ENCODE measurements around the gene MTHFD1. TPM values are rescaled to one million over a fixed set of nuclear protein-coding genes. Genes with fewer than 3 reads are reported as not detected.

The MTHFD1 gene
- total RNA-seq, 4 donors from 2014 or later, result 18.4 to 47.0 (median 25.4) TPM

- DNase-seq, result no peak
- TF ChIP-seq, protein P1, sequence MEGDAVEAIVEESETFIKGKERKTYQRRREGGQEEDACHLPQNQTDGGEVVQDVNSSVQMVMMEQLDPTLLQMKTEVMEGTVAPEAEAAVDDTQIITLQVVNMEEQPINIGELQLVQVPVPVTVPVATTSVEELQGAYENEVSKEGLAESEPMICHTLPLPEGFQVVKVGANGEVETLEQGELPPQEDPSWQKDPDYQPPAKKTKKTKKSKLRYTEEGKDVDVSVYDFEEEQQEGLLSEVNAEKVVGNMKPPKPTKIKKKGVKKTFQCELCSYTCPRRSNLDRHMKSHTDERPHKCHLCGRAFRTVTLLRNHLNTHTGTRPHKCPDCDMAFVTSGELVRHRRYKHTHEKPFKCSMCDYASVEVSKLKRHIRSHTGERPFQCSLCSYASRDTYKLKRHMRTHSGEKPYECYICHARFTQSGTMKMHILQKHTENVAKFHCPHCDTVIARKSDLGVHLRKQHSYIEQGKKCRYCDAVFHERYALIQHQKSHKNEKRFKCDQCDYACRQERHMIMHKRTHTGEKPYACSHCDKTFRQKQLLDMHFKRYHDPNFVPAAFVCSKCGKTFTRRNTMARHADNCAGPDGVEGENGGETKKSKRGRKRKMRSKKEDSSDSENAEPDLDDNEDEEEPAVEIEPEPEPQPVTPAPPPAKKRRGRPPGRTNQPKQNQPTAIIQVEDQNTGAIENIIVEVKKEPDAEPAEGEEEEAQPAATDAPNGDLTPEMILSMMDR (IDR thresholded peaks at IDR 0.05), result no peak
- TF ChIP-seq POLR2A (IDR thresholded peaks at IDR 0.05), result no peak
- Histone ChIP-seq H3K27me3 (no peaks in the 10 kb centered on the region), H3K4me3 (no peak overlapping the region), H3K9me3 (no peaks in the 10 kb centered on the region), H3K36me3 (peaks cover 0 to 4% (median 0%) of the 10 kb centered on the region in 3 donors), H3K4me1 (peaks cover 0 to 11% (median 4%) of the 10 kb centered on the region in 4 donors), H3K27ac (no peak overlapping the region)
Measured at GRCh38 chr14:64461221-64461620, 73.1 kb downstream of the MTHFD1 start.

DNA sequence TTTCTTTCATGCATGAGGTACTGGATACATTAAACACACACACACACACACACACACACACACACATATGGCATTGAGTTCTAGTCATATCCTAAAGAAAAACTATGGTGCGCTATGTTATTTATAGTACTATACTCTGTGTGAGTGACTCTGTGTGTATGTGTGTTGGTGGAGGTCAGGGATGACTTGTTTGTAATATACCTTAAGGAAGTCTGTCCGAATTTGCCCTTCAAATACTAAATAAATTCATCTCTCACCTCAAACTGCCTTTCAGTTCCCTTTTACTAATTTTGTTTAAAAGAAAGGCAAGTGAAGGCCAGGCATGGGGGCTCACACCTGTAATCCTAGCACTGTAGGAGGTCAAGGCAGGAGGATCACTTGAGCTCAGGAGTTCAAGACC lies 75.0 kb downstream of the MTHFD1 start:
- H3K4me3 ChIP-seq, result no peak overlapping the region
- no peak for TF ChIP-seq POLR2A (IDR thresholded peaks at IDR 0.05)
- TF ChIP-seq, protein P1 (IDR thresholded peaks at IDR 0.05), result no peak
- DNase-seq, result no peak
- H3K4me1 ChIP-seq, result peaks cover 0 to 5% (median 4%) of the 10 kb centered on the region in 4 donors
- no peaks in the 10 kb centered on the region for H3K27me3 ChIP-seq
- no peak overlapping the region for H3K27ac ChIP-seq
- no peaks in the 10 kb centered on the region for H3K9me3 ChIP-seq
- peaks cover 0 to 4% (median 0%) of the 10 kb centered on the region in 3 donors for H3K36me3 ChIP-seq

GRCh38 chr14:64463873-64464272 lies 75.7 kb downstream of the MTHFD1 start:
- no peak for DNase-seq
- Histone ChIP-seq H3K27ac (no peak overlapping the region), H3K4me3 (no peak overlapping the region), H3K4me1 (peaks cover 0 to 5% (median 4%) of the 10 kb centered on the region in 4 donors), H3K9me3 (no peaks in the 10 kb centered on the region), H3K36me3 (peaks cover 0 to 4% (median 0%) of the 10 kb centered on the region in 3 donors), H3K27me3 (no peaks in the 10 kb centered on the region)
- TF ChIP-seq, protein P1 (IDR thresholded peaks at IDR 0.05), result no peak
- TF ChIP-seq POLR2A (IDR thresholded peaks at IDR 0.05), result no peak

DNA sequence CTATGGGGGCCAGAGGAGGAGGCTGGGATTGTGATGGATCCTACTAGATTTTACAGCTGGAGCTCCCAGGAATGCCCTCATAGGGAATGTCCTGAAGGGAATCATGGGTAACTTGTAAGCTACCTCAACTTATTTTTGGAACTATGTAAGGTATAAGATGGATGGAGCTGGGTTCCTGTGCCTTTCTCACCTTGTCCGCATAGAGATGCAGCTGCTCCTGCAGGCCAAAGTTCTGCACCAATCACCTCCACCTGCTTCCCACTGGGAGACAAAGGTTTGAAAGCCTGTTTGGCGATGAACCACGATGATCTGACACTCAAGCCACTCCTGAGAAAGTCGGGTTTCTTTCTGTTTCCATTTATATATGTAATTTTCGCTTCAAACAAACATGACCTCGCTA lies 76.5 kb downstream of the MTHFD1 start:
- peaks cover 0 to 4% (median 0%) of the 10 kb centered on the region in 3 donors for H3K36me3 ChIP-seq
- DNase-seq, result no peak
- no peaks in the 10 kb centered on the region for H3K27me3 ChIP-seq
- TF ChIP-seq, protein P1 (IDR thresholded peaks at IDR 0.05), result no peak
- no peak for TF ChIP-seq POLR2A (IDR thresholded peaks at IDR 0.05)
- peak overlapping the region; percentile 69 to 89 (median 77) for H3K4me3 ChIP-seq
- H3K27ac ChIP-seq, result peak overlapping the region in 2 of 4 donors; percentile 77 to 83
- H3K4me1 ChIP-seq, result peaks cover 0 to 5% (median 4%) of the 10 kb centered on the region in 4 donors
- no peaks in the 10 kb centered on the region for H3K9me3 ChIP-seq

- Histone ChIP-seq H3K4me3 (peak within 1 kb of the TSS; percentile 69 to 89 (median 77)), H3K36me3 (no peaks in the 10 kb centered on the region), H3K27ac (peak within 1 kb of the TSS; percentile 62 to 83 (median 70)), H3K4me1 (peaks cover 0 to 5% (median 4%) of the 10 kb centered on the region in 4 donors), H3K9me3 (no peaks in the 10 kb centered on the region), H3K27me3 (no peaks in the 10 kb centered on the region)
- DNase-seq, result peak; percentile 60 to 81 (median 74)
- TF ChIP-seq POLR2A (IDR thresholded peaks at IDR 0.05), result no peak
- TF ChIP-seq, protein P1 (IDR thresholded peaks at IDR 0.05), result no peak
Measured at GRCh38 chr14:64465191-64465822, 77.2 kb downstream of the MTHFD1 start, which contains the start of gene AKAP5. TSS of gene AKAP5 (plus strand) at chr14:64465499. CDS start at chr14:64468395, 2,896 bp downstream.
